DND-41 (cell line): ENCODE results near the gene IL11RA.

Experiments
- ATAC-seq: fragments of 200-7000 bp; cut with Tn5 transposase; 3 replicates; pipeline ENCODE4 v1.9.1; 2021; ENCODE audit warnings: low read depth; ENCODE audit not compliant: insufficient read depth
- DNase-seq: peaks from one replicate; pipeline ENCODE4 v3.0.0-alpha.2; 2020
- H2AFZ ChIP-seq: 2 replicates; pipeline ENCODE4 v1.6.0; 2012; ENCODE audit warnings: low read depth, low read length
- H3K27ac ChIP-seq: 2 replicates; pipeline ENCODE4 v1.5.1; 2012; ENCODE audit warnings: low read length, inconsistent platforms
- H3K27me3 ChIP-seq: fragments of 200-600 bp; sonication (generic); 2 replicates; pipeline ENCODE4 v1.6.0; 2012; ENCODE audit warnings: low read length, mild to moderate bottlenecking, inconsistent platforms; ENCODE audit not compliant: insufficient read depth, poor library complexity
- H3K36me3 ChIP-seq: 2 replicates; pipeline ENCODE4 v1.5.1; 2012; ENCODE audit warnings: low read length, inconsistent platforms; ENCODE audit not compliant: insufficient read depth
- H3K4me1 ChIP-seq: 2 replicates; pipeline ENCODE4 v1.5.1; 2012; ENCODE audit warnings: mild to moderate bottlenecking, low read length; ENCODE audit not compliant: insufficient read depth
- H3K4me2 ChIP-seq: 2 replicates; pipeline ENCODE4 v1.6.0; 2012; ENCODE audit warnings: mild to moderate bottlenecking, moderate library complexity, low read length, inconsistent platforms; ENCODE audit not compliant: insufficient read depth
- H3K4me3 ChIP-seq, 2 experiments: fragments of 200-600 bp in 1 of 2; shearing (Covaris generic) in 1 of 2; 2 replicates each; pipeline ENCODE4 v1.5.1; 2012 to 2016; ENCODE audit warnings: inconsistent platforms in 2 of 2, low read length in 2 of 2, mild to moderate bottlenecking in 2 of 2, low read depth in 1 of 2, moderate library complexity in 1 of 2
- H3K79me2 ChIP-seq: 2 replicates; pipeline ENCODE4 v1.6.0; 2012; ENCODE audit warnings: low read length, inconsistent platforms; ENCODE audit not compliant: insufficient read depth
- H3K9ac ChIP-seq: 2 replicates; pipeline ENCODE4 v1.6.0; 2012; ENCODE audit warnings: low read depth, mild to moderate bottlenecking, inconsistent platforms, low read length, moderate library complexity
- H3K9me3 ChIP-seq: 2 replicates; pipeline ENCODE4 v1.5.1; 2012; ENCODE audit warnings: low read length, moderate library complexity, mild to moderate bottlenecking, inconsistent platforms; ENCODE audit not compliant: insufficient read depth, severe bottlenecking
- H4K20me1 ChIP-seq: 2 replicates; pipeline ENCODE4 v1.6.0; 2012; ENCODE audit warnings: low read length; ENCODE audit not compliant: insufficient read depth
- CTCF ChIP-seq: IDR thresholded peaks from 2 replicates; pipeline ENCODE4 v1.5.1; 2012; ENCODE audit warnings: borderline replicate concordance, low read length, moderate library complexity, mild to moderate bottlenecking; ENCODE audit not compliant: poor library complexity, severe bottlenecking; ENCODE audit errors: extremely low read depth
- EZH2 ChIP-seq: IDR thresholded peaks from 3 replicates; pipeline ENCODE4 v1.6.1; 2012; ENCODE audit warnings: borderline replicate concordance, low read depth, mild to moderate bottlenecking, moderate library complexity, low read length, inconsistent platforms; ENCODE audit not compliant: severe bottlenecking

The IL11RA gene

GRCh38 chr9:34686231-34686630 is 34.2 kb downstream of the IL11RA start:
- Histone ChIP-seq H3K9ac (no peak overlapping the region), H3K4me3 (no peak overlapping the region), H3K36me3 (no peaks in the 10 kb centered on the region), H3K4me2 (no peak overlapping the region), H2AFZ (no peak overlapping the region), H3K4me1 (no peaks in the 10 kb centered on the region), H3K27ac (no peak overlapping the region), H3K9me3 (no peaks in the 10 kb centered on the region), H3K79me2 (no peaks in the 10 kb centered on the region), H4K20me1 (no peaks in the 10 kb centered on the region), H3K27me3 (peaks cover 9% of the 10 kb centered on the region)
- ATAC-seq (no peak), DNase-seq (no peak)
- TF ChIP-seq CTCF (no peak), EZH2 (no peak)

GRCh38 chr9:34686732-34687131 is 34.7 kb downstream of the IL11RA start:
- Histone ChIP-seq H3K4me1 (no peaks in the 10 kb centered on the region), H4K20me1 (no peaks in the 10 kb centered on the region), H3K79me2 (no peaks in the 10 kb centered on the region), H3K4me2 (no peak overlapping the region), H3K27ac (no peak overlapping the region), H3K4me3 (no peak overlapping the region), H3K36me3 (no peaks in the 10 kb centered on the region), H3K9ac (no peak overlapping the region), H3K27me3 (peaks cover 9% of the 10 kb centered on the region), H2AFZ (no peak overlapping the region), H3K9me3 (no peaks in the 10 kb centered on the region)
- TF ChIP-seq EZH2: no peak
- no peak for TF ChIP-seq CTCF
- no peak for DNase-seq
- ATAC-seq: no peak

GRCh38 chr9:34687276-34688030 is 35.5 kb downstream of the IL11RA start:
- no peak overlapping the region for H2AFZ ChIP-seq
- no peaks in the 10 kb centered on the region for H3K4me1 ChIP-seq
- no peak for TF ChIP-seq CTCF
- TF ChIP-seq EZH2: no peak
- no peaks in the 10 kb centered on the region for H3K79me2 ChIP-seq
- no peak overlapping the region for H3K9ac ChIP-seq
- no peak overlapping the region for H3K4me2 ChIP-seq
- H3K9me3 ChIP-seq: no peaks in the 10 kb centered on the region
- no peak for ATAC-seq
- no peaks in the 10 kb centered on the region for H4K20me1 ChIP-seq
- no peak overlapping the region for H3K27ac ChIP-seq
- H3K36me3 ChIP-seq: no peaks in the 10 kb centered on the region
- peaks cover 9% of the 10 kb centered on the region for H3K27me3 ChIP-seq
- DNase-seq: no peak
- H3K4me3 ChIP-seq: no peak overlapping the region
